Midbrain (tissue), 1 donor: ENCODE results near the gene NCBP2L.

Experiments used
- DNase-seq: peaks from one replicate; lab custom pipeline; 2025; lab: John Stamatoyannopoulos, UW

NCBP2L gene

GRCh38 chrX:107752714-107753113 is 24.8 kb upstream of the NCBP2L start:
- DNase-seq, result no peak

- no peak for DNase-seq
These were observed 24.3 kb upstream of the NCBP2L start for GRCh38 chrX:107753187-107753586.

DNA sequence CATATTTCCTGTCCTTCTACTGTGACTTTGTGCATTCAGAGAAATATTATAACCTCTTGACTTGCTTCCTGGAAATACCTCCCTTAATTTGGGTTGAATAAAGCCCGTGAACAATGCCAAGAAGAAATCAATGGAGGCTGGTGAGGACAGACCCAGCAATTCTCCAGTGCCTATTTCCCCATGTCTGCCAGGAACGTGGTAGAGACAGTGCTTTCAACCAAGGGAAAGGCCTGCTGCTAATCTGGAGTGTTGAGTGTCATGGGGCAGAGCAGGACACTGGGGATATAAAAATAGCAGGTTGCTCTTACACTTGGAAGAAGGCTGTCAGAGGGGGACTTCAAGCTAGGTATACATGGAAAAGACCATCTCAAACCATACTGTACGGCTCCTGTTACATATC is 21.8 kb upstream of the NCBP2L start:
- DNase-seq, result no peak

DNA sequence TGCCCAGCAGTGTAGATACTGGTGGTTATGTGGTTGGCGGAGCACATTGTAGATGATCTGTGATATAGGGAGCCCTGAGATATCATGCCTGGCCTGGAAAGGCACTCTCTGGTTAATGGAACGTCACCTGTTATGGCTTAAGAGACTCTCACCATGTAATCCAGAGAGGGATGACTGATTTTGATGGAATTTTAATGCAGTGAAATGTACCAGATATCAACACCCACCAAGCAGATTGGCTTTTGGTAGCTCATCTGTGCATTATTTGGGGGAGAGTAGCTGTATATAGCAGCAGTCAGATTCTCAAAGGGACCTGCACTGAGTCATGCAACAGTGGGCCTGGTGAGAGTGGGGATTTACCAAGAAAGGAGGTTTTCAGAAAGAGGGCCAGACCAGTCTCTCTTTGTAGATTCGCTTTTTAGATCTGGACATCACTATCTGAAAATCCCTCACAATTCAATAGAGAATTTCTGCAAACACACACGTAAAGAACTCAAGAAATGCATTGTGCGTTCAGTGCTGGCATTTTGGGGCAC is 19.2 kb upstream of the NCBP2L start:
- no peak for DNase-seq

DNA sequence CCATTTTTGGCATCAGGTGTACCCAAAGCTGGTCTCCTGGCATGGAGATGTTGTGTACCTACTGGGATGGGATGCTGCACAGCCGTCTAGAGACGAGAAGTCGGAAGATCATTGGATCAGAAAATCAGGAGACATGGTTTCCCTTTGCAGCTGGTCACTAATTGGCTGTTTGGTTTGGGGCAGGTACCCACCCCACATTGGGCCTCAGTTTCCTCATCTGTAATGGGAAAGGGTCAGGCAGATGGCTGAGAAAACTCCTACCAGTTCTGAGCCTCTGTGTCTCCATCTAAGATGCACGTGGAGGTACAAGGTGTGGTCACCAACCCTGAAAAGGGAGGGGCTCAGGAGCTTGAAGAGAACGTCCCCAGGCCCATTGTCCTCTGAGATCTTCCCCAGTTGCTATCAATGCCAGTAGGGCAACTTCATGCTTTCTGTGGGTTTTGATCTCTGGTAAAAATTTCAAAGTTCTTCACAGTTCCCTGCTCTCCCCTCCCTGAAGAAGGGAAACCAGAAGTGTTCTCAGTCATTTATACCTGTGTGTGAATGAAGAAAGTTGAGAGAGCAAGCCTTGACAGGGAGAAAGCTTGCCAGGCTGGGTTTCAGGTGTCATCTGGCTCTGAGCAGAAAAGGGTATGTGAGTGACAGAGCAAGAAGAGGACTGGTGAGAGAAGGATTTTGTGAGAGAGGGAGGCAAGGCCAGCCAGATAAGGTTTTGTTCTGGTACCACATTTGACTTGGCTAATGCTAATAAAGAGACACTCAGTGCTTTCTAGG is 17.0 kb upstream of the NCBP2L start:
- no peak for DNase-seq

DNA sequence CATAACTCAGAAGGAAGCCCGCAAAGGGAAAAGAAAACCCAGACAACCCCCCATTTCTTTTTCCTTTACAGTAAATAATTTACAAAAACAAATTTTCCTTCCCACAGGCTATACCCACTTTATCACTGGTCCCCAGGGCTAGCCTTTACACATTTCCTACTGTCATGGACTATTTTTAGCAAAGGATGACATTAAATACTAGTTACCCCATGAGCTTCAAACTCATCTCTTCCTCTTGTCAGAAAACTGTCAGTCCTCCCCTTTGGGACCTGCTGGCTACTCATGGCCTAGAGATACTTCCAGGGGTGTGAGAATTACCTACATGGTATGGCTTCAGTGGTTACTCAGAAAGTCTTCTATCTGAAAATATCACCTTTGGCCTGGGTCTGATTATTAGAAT is 13.9 kb upstream of the NCBP2L start:
- no peak for DNase-seq

- no peak for DNase-seq
These were observed 12.5 kb upstream of the NCBP2L start for GRCh38 chrX:107764845-107765608.

- no peak for DNase-seq
These were observed 10.9 kb upstream of the NCBP2L start for GRCh38 chrX:107766470-107767150.

- no peak for DNase-seq
These were observed 9.5 kb upstream of the NCBP2L start for GRCh38 chrX:107768051-107768450.

DNA sequence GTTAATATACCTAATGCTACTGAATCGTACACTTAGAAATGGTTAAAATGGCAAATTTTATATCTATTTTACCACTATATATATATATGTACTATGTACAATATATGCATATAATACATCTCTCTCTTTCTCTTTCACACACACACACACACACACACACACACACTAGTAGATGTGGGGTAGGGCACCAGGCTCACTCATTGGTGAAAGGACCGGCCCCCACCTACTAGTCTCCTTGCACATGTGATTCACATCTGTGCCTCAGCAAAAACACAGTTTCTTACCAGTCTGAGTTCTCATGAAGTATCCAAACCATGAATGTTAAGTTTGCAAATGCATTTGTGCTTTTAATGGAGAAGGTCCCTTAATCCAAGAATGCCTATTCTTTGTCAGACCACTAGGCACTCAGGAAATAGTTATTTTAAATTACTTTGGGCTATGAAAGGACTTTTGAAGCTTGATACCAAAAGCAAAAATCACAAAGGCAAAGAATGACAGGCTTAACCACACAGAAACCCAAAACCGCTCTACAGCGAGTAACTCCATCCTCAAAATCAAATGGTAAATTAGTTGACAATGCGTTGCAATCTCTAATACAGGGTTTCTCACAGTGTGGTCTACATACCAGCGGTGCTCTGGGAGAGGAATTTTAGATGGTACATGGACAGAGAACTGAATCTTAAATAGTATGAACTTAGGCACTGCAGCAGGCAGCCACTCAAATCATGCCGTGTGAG is 7.8 kb upstream of the NCBP2L start:
- no peak for DNase-seq

GRCh38 chrX:107773206-107773605 is 4.3 kb upstream of the NCBP2L start:
- no peak for DNase-seq

DNA sequence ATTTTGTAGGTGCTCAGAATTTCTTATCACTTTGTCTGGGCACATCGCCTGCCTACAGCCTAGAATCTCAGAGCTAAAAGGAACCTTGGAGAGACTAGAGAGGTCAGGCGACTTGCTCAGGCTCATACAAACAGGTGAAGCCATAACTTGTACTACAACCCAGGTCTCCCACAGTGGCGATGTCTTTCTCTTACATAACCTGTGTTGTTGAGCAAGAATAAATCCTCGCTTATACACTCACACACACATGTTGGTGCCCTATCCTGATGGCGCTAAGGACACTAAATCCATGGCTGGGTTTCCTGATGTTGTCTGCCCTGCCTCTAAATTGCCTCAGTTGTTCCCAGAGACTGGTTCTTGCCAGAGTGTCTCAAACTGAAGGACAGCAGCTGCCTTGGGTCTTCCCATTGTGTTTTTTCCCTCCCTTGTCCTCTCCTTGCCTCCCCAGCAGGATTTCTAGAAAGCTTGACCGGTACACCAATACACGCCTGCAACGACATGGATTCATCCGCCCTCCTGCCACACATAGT is 3.6 kb upstream of the NCBP2L start:
- DNase-seq, result no peak

- DNase-seq, result no peak
These were observed 2.4 kb upstream of the NCBP2L start for GRCh38 chrX:107775000-107775733.

GRCh38 chrX:107775734-107776511 is 1.6 kb upstream of the NCBP2L start, which contains the start of gene TSC22D3:
TSC22D3 (minus strand) TSS chrX:107775787; CDS start chrX:107775419, 368 bp downstream.
- peak; percentile 59 for DNase-seq

GRCh38 chrX:107776649-107777535 is 641 bp upstream of the NCBP2L start:
- DNase-seq, result peak; percentile 83

DNA sequence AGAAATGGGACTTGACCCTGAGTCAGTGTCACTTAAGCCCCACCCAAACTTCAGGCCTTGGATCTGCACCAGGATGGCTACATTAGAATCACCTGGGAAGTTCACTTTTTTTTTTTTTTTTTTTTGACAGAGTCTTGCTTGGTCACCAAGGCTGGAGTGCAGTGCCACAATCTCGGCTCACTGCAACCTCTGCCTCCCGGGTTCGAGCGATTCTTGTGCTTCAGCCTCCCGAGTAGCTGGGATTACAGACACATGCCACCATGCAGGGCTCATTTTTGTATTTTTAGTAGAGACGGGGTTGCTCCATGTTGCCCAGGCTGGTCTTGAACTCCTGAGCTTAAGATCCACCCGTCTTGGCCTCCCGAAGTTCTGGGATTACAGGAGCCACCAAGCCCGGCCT is 3.0 kb downstream of the NCBP2L start:
- no peak for DNase-seq

DNA sequence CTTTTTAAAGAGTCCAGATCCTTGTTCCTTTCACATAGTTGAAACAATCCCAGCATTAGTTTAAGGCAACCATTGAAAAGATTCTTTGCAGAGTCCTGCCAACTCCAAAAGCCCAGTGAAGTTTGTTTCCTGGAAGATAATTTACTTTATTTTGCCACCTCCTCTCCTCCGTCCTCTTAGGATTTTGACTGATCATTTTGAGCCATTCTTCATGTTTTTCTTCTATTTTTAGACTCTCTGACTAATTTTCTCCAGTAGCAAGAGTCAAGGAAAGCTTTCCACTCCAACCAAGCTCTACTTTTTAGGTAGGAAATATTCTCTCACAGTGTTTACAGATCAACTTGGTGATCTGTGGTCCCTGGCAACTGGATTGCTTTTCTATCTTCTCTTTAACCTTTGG is 10.3 kb downstream of the NCBP2L start:
- no peak for DNase-seq

- DNase-seq, result no peak
These were observed 26.9 kb downstream of the NCBP2L start for GRCh38 chrX:107804427-107804826.

GRCh38 chrX:107805179-107805578 is 27.6 kb downstream of the NCBP2L start:
- no peak for DNase-seq
